Activated CD8-positive, alpha-beta T cell treated with anti-CD3 and anti-CD28 coated beads for 36 hours (primary cell): ENCODE results near the gene ASTN2. TPM values are rescaled to one million over a fixed set of nuclear protein-coding genes. Genes with fewer than 3 reads are reported as not detected.
A peak's percentile ranks its signal among the peaks of the same experiment; 100 is the strongest.

Source experiments
- ATAC-seq: fragments of 200-7000 bp; cut with Tn5 transposase; one replicate; pipeline ENCODE4 v1.10.0; 2021; ENCODE audit warnings: mild to moderate bottlenecking, moderate library complexity
- CTCF ChIA-PET: fragments of 350-600 bp; sonication (Branson Sonifier 250); formaldehyde crosslinking; loops from one replicate; lab custom pipeline; 2021; ENCODE audit warnings: antibody characterized with exemption; lab: Charles Lee
- POLR2A ChIA-PET: fragments of 350-600 bp; sonication (Branson Sonifier 250); formaldehyde crosslinking; loops from one replicate; lab custom pipeline; 2021; ENCODE audit warnings: antibody characterized with exemption; lab: Charles Lee
- DNase-seq: peaks from one replicate; pipeline ENCODE4 v3.0.0-alpha.2; 2020
- H3K27ac Mint-ChIP-seq: one replicate; pipeline ENCODE4 v1.8.0; 2021; ENCODE audit warnings: mild to moderate bottlenecking, mixed read lengths
- H3K27me3 Mint-ChIP-seq: one replicate; pipeline ENCODE4 v1.8.0; 2021; ENCODE audit warnings: mixed read lengths
- H3K36me3 Mint-ChIP-seq: one replicate; pipeline ENCODE4 v1.8.0; 2021; ENCODE audit warnings: low read depth, mixed read lengths
- H3K4me1 Mint-ChIP-seq: one replicate; pipeline ENCODE4 v1.8.0; 2021; ENCODE audit warnings: low read depth, mixed read lengths
- H3K4me3 Mint-ChIP-seq: one replicate; pipeline ENCODE4 v1.8.0; 2021; ENCODE audit warnings: mild to moderate bottlenecking, moderate library complexity, mixed read lengths
- H3K9me3 Mint-ChIP-seq: one replicate; pipeline ENCODE4 v1.8.0; 2021; ENCODE audit warnings: mixed read lengths
- CTCF ChIP-seq: fragments of 200-600 bp; IDR thresholded peaks from one replicate; pipeline ENCODE4 v1.8.0; 2022; ENCODE audit warnings: antibody characterized with exemption, mild to moderate bottlenecking
- intact Hi-C: fragments of 100-400 bp; cut with micrococcal nuclease; formaldehyde crosslinking; loops from one replicate; pipeline ENCODE4 v1.10.0; 2022
- total RNA-seq, 2 experiments: library from RNA; stranded (reverse); gene quantifications; one replicate each; pipeline ENCODE4 v1.2.3, GENCODE V29; 2021

The ASTN2 gene
- total RNA-seq, 2 experiments from 2014 or later: 5.2 to 5.7 TPM

GRCh38 chr9:116662646-116663310, 752.1 kb downstream of the ASTN2 start:
- Mint-ChIP-seq H3K27me3 (no peaks in the 10 kb centered on the region), H3K4me1 (peaks cover 4% of the 10 kb centered on the region)
- POLR2A ChIA-PET: no interaction called here

GRCh38 chr9:116661037-116661954, 753.6 kb downstream of the ASTN2 start:
- H3K9me3 Mint-ChIP-seq: no peaks in the 10 kb centered on the region
- H3K4me3 Mint-ChIP-seq: no peak overlapping the region
- H3K27me3 Mint-ChIP-seq: no peaks in the 10 kb centered on the region
- ATAC-seq: peak; percentile 42
- H3K27ac Mint-ChIP-seq: no peak overlapping the region
- ChIA-PET CTCF (interaction anchor here (0.7 to 1.7 kb wide), 6 partner anchors 13 to 1068 kb away, joined by 3 to 8 read pairs (median 3); no protein-coding TSS in a partner anchor), POLR2A (no interaction called here)
- DNase-seq: peak; percentile 13
- intact Hi-C loops: loop anchor here (5.0 to 10.0 kb wide), 2 partner anchors 69 to 1066 kb away; no protein-coding TSS in a partner anchor
- no peaks in the 10 kb centered on the region for H3K36me3 Mint-ChIP-seq
- H3K4me1 Mint-ChIP-seq: peaks cover 4% of the 10 kb centered on the region
- TF ChIP-seq CTCF: peak; percentile 76

More at GRCh38 chr9:116662646-116663310, 752.1 kb downstream of the ASTN2 start:
- no peak for TF ChIP-seq CTCF
- H3K36me3 Mint-ChIP-seq: no peaks in the 10 kb centered on the region
- ATAC-seq (no peak), DNase-seq (no peak)
- intact Hi-C loops: loop anchor here (5.0 to 10.0 kb wide), 2 partner anchors 70 to 1068 kb away; no protein-coding TSS in a partner anchor
- CTCF ChIA-PET: interaction anchor here (1.1 to 1.7 kb wide), 3 partner anchors 31 to 1070 kb away, joined by 5 to 6 read pairs (median 5); no protein-coding TSS in a partner anchor
- H3K9me3 Mint-ChIP-seq: no peaks in the 10 kb centered on the region
- no peak overlapping the region for H3K4me3 Mint-ChIP-seq
- H3K27ac Mint-ChIP-seq: no peak overlapping the region

- Mint-ChIP-seq H3K4me3 (no peak overlapping the region), H3K27me3 (no peaks in the 10 kb centered on the region), H3K27ac (no peak overlapping the region), H3K9me3 (no peaks in the 10 kb centered on the region), H3K36me3 (no peaks in the 10 kb centered on the region), H3K4me1 (no peaks in the 10 kb centered on the region)
- ChIA-PET POLR2A (no interaction called here), CTCF (no interaction called here)
- intact Hi-C loops: no loop called here
- ATAC-seq: no peak
- no peak for DNase-seq
- TF ChIP-seq CTCF: no peak
Measured at GRCh38 chr9:116658265-116658664, 756.6 kb downstream of the ASTN2 start.

- intact Hi-C loops: no loop called here
- Mint-ChIP-seq H3K27me3 (no peaks in the 10 kb centered on the region), H3K4me3 (no peak overlapping the region), H3K9me3 (no peaks in the 10 kb centered on the region), H3K36me3 (no peaks in the 10 kb centered on the region), H3K4me1 (no peaks in the 10 kb centered on the region), H3K27ac (no peak overlapping the region)
- no peak for ATAC-seq
- ChIA-PET POLR2A (no interaction called here), CTCF (no interaction called here)
- no peak for DNase-seq
- no peak for TF ChIP-seq CTCF
Measured at GRCh38 chr9:116656977-116657376, 757.9 kb downstream of the ASTN2 start.
